Calu3 (cell line): ENCODE data around the gene ZBTB49. TPM values are rescaled to one million over a fixed set of nuclear protein-coding genes. Genes with fewer than 3 reads are reported as not detected.
"Not testable (repeated sequence)": the region's sequence is repeated elsewhere in the genome, so short reads cannot be mapped to it uniquely, and the experiment has no call there.

Source experiments
- BruUV-seq: library from RNA; stranded (reverse); fragments of 400-500 nt; replicated peaks from 2 replicates; lab custom pipeline; 2021; lab: Mats Ljungman, UMichigan
- CTCF ChIA-PET: fragments of 300-600 bp; sonication (Branson Sonifier 250); formaldehyde crosslinking; loops from one replicate; lab custom pipeline; 2022; ENCODE audit warnings: antibody characterized with exemption; lab: Charles Lee
- DNase-seq: peaks from one replicate; pipeline ENCODE4 v3.0.0; 2022
- H3K27ac Mint-ChIP-seq: one replicate; pipeline ENCODE4 v1.8.0; 2022; ENCODE audit warnings: mixed read lengths; ENCODE audit not compliant: unreplicated experiment
- H3K27me3 Mint-ChIP-seq: one replicate; pipeline ENCODE4 v1.8.0; 2022; ENCODE audit warnings: mixed read lengths; ENCODE audit not compliant: unreplicated experiment
- H3K36me3 Mint-ChIP-seq: one replicate; pipeline ENCODE4 v1.8.0; 2022; ENCODE audit warnings: mild to moderate bottlenecking, moderate library complexity, mixed read lengths; ENCODE audit not compliant: insufficient read depth, unreplicated experiment
- H3K4me1 Mint-ChIP-seq: one replicate; pipeline ENCODE4 v1.8.0; 2022; ENCODE audit warnings: mild to moderate bottlenecking, low read depth, mixed read lengths; ENCODE audit not compliant: unreplicated experiment
- H3K4me3 Mint-ChIP-seq: one replicate; pipeline ENCODE4 v1.8.0; 2022; ENCODE audit warnings: mild to moderate bottlenecking, low read depth, moderate library complexity, mixed read lengths; ENCODE audit not compliant: unreplicated experiment
- H3K9me3 Mint-ChIP-seq: one replicate; pipeline ENCODE4 v1.8.0; 2022; ENCODE audit warnings: low read depth, mixed read lengths; ENCODE audit not compliant: unreplicated experiment
- intact Hi-C: fragments of 100-400 bp; cut with micrococcal nuclease; formaldehyde crosslinking; loops from one replicate; pipeline ENCODE4 v1.10.0; 2022; ENCODE audit not compliant: unreplicated experiment
- total RNA-seq: library from RNA; stranded (reverse); gene quantifications from 2 replicates; pipeline ENCODE4 v1.2.3, GENCODE V29; 2022
- TF ChIP-seq, protein P1 (sequence below): fragments of 200-600 bp; IDR thresholded peaks from one replicate; pipeline ENCODE4 v1.8.0; 2022; ENCODE audit warnings: antibody characterized with exemption; ENCODE audit not compliant: unreplicated experiment

ZBTB49 gene
- total RNA-seq, 1 experiment from 2014 or later = 3.3 TPM

DNA sequence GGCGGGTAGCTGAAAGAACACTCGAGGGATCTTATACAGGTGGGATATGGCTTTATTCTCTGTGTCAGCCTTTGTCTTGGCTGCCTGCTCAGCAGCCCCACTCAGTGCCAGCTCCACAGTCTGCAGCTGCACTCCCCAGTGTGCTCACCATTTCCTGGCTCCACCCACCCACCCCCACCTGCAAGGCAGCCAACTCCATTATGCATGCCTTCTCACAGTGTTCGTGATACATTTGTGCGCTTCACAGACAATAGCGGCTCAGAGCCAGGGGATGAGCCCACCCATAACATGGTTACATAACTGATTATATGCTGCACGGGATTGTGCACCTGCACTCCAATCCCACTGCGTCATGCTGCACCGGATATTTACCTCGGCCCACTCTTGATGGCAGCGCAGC, 33.3 kb upstream of the ZBTB49 start:
- no peak for DNase-seq
- Mint-ChIP-seq H3K9me3 (no peaks in the 10 kb centered on the region), H3K4me1 (peaks cover 9% of the 10 kb centered on the region), H3K4me3 (no peak overlapping the region), H3K27me3 (peaks cover 21% of the 10 kb centered on the region), H3K36me3 (no peaks in the 10 kb centered on the region), H3K27ac (no peak overlapping the region)
- TF ChIP-seq, protein P1, sequence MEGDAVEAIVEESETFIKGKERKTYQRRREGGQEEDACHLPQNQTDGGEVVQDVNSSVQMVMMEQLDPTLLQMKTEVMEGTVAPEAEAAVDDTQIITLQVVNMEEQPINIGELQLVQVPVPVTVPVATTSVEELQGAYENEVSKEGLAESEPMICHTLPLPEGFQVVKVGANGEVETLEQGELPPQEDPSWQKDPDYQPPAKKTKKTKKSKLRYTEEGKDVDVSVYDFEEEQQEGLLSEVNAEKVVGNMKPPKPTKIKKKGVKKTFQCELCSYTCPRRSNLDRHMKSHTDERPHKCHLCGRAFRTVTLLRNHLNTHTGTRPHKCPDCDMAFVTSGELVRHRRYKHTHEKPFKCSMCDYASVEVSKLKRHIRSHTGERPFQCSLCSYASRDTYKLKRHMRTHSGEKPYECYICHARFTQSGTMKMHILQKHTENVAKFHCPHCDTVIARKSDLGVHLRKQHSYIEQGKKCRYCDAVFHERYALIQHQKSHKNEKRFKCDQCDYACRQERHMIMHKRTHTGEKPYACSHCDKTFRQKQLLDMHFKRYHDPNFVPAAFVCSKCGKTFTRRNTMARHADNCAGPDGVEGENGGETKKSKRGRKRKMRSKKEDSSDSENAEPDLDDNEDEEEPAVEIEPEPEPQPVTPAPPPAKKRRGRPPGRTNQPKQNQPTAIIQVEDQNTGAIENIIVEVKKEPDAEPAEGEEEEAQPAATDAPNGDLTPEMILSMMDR = no peak
- intact Hi-C loops = no loop called here
- CTCF ChIA-PET = no interaction called here
- no TSS peak for BruUV-seq

DNA sequence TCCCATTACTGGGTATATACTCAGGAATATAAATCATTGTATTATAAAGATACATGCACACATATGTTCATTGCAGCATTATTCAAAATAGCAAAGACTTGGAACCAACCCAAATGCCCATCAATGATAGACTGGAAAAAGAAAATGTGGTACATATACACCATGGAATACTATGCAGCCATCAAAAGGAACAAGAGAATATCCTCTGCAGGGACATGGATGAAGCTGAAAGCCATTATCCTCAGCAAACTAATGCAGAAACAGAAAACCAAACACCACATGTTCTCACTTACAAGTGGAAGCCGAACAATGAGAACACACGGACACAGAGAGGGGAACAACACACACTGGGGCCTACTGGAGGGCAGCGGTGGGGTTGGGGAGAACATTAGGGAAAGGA, 32.3 kb upstream of the ZBTB49 start:
- H3K36me3 Mint-ChIP-seq, H3K4me3 Mint-ChIP-seq, BruUV-seq, intact Hi-C loops, DNase-seq, H3K4me1 Mint-ChIP-seq, H3K27ac Mint-ChIP-seq, H3K9me3 Mint-ChIP-seq, CTCF ChIA-PET: not testable (repeated sequence)
- H3K27me3 Mint-ChIP-seq = peaks cover 21% of the 10 kb centered on the region

DNA sequence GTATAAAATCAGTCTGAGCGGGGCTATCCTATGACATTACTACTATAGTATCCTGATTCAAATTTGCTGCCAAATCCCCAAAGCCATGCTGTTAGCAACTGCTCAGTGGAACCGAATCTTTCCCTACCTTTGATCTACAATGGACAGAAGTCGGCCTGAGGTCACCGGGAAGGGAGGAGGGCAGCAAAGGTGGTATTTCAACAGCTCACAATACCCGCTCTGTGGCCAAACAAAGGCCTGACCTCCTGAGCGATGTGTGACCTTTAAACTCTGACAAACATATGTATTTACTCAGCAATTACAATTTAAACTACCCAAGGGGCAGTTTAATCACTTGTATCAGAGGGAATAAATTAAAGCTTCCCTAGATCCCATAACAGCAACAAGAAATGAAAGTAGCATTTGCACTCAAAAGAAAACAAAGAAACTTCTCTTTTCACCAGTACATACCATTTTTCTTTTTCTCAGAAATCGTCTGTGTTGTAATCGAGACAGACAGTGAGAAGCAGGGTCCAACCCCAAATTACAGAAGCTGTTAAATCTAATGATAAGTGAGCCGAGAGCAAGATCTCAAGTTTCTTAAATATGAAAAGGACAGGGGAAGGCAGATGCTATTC, 30.5 kb upstream of the ZBTB49 start:
- TF ChIP-seq, protein P1 = no peak
- H3K27ac Mint-ChIP-seq = no peak overlapping the region
- peaks cover 12% of the 10 kb centered on the region for H3K27me3 Mint-ChIP-seq
- H3K9me3 Mint-ChIP-seq = no peaks in the 10 kb centered on the region
- intact Hi-C loops = no loop called here
- H3K4me3 Mint-ChIP-seq = no peak overlapping the region
- H3K4me1 Mint-ChIP-seq = peaks cover 9% of the 10 kb centered on the region
- CTCF ChIA-PET = interaction anchor here (1.0 to 1.2 kb wide), 2 partner anchors 12 to 166 kb away, joined by 4 read pairs; partner anchors contain the start of gene TMEM128
- BruUV-seq = no TSS peak
- no peaks in the 10 kb centered on the region for H3K36me3 Mint-ChIP-seq
- no peak for DNase-seq

DNA sequence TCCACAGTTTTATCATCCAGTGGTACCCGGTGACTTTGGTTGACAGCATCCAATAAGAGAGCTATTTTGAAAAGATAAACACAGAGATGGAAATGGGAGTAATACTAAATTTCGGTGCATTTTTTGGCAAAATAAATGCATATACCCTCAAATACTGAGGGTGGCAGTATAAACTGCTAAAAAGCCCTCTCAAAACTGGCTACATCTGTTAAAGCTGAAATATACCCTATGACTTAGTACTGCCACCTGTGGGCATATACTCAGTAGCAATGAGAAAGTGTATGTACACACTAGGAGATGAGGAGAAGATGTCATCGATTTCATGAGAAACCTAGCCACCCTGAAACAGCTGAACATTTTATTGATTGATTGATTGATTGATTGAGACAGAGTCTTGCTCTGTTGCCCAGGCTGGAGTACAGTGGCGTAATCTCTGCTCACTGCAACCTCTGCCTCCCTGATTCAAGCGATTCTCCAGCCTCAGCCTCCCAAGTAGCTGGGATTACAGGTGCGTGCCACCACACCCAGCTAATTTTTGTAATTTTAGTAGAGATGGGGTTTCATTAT, 29.8 kb upstream of the ZBTB49 start:
- no peak overlapping the region for H3K4me3 Mint-ChIP-seq
- no peak overlapping the region for H3K27ac Mint-ChIP-seq
- H3K36me3 Mint-ChIP-seq = no peaks in the 10 kb centered on the region
- CTCF ChIA-PET = interaction anchor here (1.0 to 1.2 kb wide), 2 partner anchors 13 to 165 kb away, joined by 4 read pairs; partner anchors contain the start of gene TMEM128
- BruUV-seq = no TSS peak
- no peaks in the 10 kb centered on the region for H3K9me3 Mint-ChIP-seq
- intact Hi-C loops = no loop called here
- TF ChIP-seq, protein P1 = no peak
- peaks cover 6% of the 10 kb centered on the region for H3K27me3 Mint-ChIP-seq
- peaks cover 9% of the 10 kb centered on the region for H3K4me1 Mint-ChIP-seq
- no peak for DNase-seq

DNA sequence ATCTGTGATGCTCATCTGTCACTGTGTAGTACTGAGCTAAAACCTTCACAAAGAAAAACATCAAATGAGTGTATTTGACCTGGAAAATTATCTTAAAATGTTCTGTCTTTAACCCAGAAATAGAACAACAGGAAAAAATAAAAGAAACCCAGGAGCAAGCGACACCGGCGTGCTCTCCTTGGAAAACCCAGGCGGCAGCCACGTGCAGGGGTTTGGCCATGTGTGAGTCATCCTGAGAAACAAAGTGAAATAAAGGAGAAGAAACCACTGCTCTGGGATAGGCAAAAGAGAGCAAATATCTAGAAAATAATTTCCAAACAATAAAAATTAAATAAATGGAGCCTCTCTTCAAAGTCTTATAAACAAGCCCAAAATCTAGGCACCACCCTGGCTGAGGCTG, 22.1 kb upstream of the ZBTB49 start:
- BruUV-seq = no TSS peak
- intact Hi-C loops = no loop called here
- Mint-ChIP-seq H3K4me1 (no peaks in the 10 kb centered on the region), H3K9me3 (no peaks in the 10 kb centered on the region), H3K36me3 (no peaks in the 10 kb centered on the region), H3K27me3 (no peaks in the 10 kb centered on the region), H3K27ac (no peak overlapping the region), H3K4me3 (no peak overlapping the region)
- CTCF ChIA-PET = no interaction called here
- TF ChIP-seq, protein P1 = no peak
- no peak for DNase-seq
